Chondrocyte (in vitro differentiated cells): ENCODE results near the gene C5. TPM values are rescaled to one million over a fixed set of nuclear protein-coding genes. Genes with fewer than 3 reads are reported as not detected.

Experiments
- DNase-seq: peaks from one replicate; pipeline ENCODE4 v3.0.0; 2021; ENCODE audit warnings: mixed read lengths, low spot score
- H3K27ac Mint-ChIP-seq: one replicate; pipeline ENCODE4 v1.8.0; 2021; ENCODE audit warnings: mild to moderate bottlenecking, moderate library complexity, mixed read lengths; ENCODE audit not compliant: unreplicated experiment
- H3K27me3 Mint-ChIP-seq: 2 replicates; pipeline ENCODE4 v1.8.0; 2021; ENCODE audit warnings: low read depth, mixed read lengths
- H3K36me3 Mint-ChIP-seq: 2 replicates; pipeline ENCODE4 v1.8.0; 2021; ENCODE audit warnings: low read depth, mixed read lengths
- H3K4me1 Mint-ChIP-seq: 2 replicates; pipeline ENCODE4 v1.8.0; 2021; ENCODE audit warnings: low read depth, mild to moderate bottlenecking, mixed read lengths
- H3K4me3 Mint-ChIP-seq: one replicate; pipeline ENCODE4 v1.8.0; 2021; ENCODE audit warnings: mild to moderate bottlenecking, moderate library complexity, mixed read lengths; ENCODE audit not compliant: unreplicated experiment
- H3K9me3 Mint-ChIP-seq: 2 replicates; pipeline ENCODE4 v1.8.0; 2021; ENCODE audit warnings: low read depth, mixed read lengths
- total RNA-seq: library from RNA; stranded (reverse); gene quantifications from 3 replicates; pipeline ENCODE4 v1.2.1, GENCODE V29; 2021
- TF ChIP-seq, protein P1 (sequence below): fragments of 200-600 bp; sonication (generic); IDR thresholded peaks from 2 replicates; pipeline ENCODE4 v1.5.0; 2021; ENCODE audit warnings: antibody characterized with exemption, mild to moderate bottlenecking, moderate library complexity

Gene C5
- total RNA-seq, 1 donor from 2014 or later = 3.0 TPM

DNA sequence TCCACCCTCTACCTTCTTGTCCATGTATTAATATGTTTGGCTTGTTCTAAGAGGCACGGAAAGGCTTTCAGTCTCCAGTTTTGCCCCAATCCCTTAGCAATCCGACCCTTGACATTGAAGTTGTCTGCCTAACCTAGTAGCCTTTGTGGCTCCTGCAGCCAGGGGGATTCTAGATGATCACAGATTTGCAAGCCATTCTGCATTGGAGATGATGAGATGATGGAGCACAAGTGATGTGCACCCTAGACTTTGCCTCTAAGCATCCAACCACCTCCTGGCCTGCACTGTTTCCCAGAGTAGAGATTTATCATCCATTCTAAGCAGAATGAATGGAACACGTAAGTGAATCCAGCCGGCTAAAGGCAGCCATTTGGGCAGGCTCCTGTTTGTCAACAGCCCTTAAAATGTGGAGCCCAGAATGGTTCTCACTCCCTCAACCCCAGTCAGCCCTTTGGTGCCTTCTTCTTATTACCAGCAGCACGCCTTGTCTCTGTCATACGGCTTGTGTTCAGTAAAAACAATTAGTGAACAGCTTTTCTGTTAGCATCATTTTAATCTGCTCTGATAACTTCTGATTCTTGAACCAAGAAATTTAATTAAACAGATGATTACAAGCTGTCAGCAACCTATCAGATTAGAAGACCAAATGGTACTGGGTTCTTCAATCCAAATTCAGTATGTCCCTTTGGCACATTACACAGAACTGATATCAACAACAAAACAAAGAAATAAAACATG lies 117.8 kb downstream of the C5 start:
- Mint-ChIP-seq H3K9me3 (no peaks in the 10 kb centered on the region), H3K27ac (peak overlapping the region; percentile 100), H3K36me3 (no peaks in the 10 kb centered on the region), H3K27me3 (no peaks in the 10 kb centered on the region), H3K4me3 (no peak overlapping the region), H3K4me1 (peaks cover 90% of the 10 kb centered on the region)
- TF ChIP-seq, protein P1, sequence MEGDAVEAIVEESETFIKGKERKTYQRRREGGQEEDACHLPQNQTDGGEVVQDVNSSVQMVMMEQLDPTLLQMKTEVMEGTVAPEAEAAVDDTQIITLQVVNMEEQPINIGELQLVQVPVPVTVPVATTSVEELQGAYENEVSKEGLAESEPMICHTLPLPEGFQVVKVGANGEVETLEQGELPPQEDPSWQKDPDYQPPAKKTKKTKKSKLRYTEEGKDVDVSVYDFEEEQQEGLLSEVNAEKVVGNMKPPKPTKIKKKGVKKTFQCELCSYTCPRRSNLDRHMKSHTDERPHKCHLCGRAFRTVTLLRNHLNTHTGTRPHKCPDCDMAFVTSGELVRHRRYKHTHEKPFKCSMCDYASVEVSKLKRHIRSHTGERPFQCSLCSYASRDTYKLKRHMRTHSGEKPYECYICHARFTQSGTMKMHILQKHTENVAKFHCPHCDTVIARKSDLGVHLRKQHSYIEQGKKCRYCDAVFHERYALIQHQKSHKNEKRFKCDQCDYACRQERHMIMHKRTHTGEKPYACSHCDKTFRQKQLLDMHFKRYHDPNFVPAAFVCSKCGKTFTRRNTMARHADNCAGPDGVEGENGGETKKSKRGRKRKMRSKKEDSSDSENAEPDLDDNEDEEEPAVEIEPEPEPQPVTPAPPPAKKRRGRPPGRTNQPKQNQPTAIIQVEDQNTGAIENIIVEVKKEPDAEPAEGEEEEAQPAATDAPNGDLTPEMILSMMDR = no peak
- no peak for DNase-seq

DNA sequence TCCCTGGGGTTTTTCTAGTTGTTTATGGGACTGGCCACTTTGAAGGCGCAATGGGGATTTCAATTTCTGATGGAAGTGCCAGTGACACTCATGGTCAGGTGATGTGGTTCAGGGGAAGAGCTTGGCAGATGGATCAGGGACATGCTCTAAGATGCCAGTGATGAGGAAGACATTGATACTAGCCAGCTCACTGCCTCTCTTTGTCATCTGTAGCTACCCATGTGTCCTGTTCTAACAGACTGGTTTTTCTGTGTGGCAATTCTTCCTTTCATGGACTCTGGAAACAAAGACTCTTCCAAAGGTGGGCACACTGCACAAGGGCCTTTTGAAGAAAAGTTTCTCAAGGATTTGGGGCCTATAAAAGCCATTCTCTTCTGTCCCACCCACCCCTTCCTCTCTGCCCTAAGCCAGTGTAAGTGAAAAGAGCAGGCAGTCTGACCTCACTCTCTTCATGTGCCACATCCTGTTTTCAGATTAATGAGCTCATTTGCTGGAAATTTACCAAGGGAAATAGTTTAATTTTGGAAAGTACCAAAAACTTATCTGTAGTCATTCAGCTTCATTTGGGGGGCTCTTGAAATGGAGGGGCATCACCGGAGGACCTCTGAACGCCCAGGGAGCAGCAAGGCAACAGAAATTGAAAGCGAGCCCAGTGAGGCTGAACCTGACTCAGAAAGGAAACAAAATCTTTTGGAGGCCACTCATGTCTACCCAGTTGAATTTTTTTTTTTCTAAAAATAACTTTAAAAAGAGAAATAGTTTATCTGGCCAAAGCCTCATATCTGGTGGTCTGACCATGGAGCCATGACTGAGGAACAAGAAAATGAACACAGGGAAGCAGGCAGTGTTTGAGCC lies 118.6 kb downstream of the C5 start:
- Mint-ChIP-seq H3K27ac (peak overlapping the region; percentile 100), H3K36me3 (no peaks in the 10 kb centered on the region), H3K4me1 (peaks cover 88% of the 10 kb centered on the region), H3K9me3 (no peaks in the 10 kb centered on the region), H3K27me3 (no peaks in the 10 kb centered on the region), H3K4me3 (peak overlapping the region; percentile 34)
- TF ChIP-seq, protein P1 = no peak
- no peak for DNase-seq

DNA sequence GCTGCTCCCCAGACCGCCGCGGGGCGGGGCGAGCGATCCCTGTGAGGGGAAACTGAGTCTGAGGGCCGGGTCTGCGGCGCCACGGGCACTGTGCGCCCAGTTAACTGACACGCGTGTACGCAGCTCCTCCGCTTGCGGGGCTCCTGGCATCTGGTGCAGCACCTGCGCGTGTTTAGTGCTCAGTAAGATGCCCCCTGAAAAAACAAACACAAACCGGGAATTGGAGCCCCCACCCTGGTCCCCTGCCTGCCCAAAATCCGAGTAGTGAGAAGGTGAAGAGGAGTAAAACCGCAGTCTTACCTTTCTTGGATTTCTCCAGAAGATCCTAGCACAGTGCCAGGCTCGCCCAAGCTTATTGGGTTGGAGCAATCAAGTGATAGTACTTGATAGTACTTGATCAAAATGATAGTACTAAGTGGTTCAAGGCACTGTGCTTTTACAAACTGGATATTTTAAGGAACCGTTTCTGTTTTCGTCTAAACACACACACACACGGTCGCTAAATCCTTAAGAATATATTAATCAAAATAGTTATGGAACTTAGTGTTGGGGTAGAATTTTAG lies 120.8 kb downstream of the C5 start:
- Mint-ChIP-seq H3K27me3 (no peaks in the 10 kb centered on the region), H3K27ac (peak overlapping the region; percentile 54), H3K4me1 (peaks cover 88% of the 10 kb centered on the region)

DNA sequence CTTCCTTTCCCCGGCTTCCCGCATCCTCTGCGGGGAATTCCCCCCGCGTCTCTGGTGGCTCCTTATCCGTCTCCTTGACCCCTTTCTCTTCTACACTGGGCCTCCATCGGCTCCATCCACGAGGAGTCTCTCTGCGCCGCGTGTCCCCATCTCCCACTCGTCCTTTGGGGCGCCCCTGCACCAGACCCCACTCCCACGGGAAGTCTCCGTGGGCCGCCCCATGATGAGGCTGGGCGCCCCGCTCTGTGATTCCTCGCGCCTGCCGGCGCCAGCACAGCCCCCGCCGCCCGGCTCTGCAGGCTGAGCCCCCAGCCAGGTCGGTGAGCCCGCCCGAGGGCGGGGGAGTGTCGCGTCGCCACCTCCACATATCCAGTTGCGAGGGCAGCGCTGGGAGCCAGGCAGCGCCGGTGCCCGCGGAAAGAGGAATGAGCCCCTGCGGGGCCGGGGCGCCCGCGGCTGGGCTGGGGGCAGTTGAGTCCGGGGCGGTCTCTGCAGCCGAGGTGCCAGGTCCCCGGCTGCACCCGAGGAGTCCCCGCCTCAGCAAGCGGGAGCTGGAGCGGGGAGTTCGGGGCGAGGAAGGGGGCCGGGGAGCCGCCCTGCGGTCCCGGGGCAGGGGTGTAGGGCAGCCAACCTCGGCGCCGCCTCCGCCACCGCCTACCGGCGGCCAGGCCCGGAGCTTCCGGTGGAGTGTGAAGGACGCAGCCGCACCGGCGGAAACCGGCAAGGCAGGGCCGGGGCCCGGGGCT lies 121.4 kb downstream of the C5 start:
- H3K4me3 Mint-ChIP-seq = no peak overlapping the region
- DNase-seq = no peak
- H3K27me3 Mint-ChIP-seq = no peaks in the 10 kb centered on the region
- peaks cover 88% of the 10 kb centered on the region for H3K4me1 Mint-ChIP-seq
- H3K36me3 Mint-ChIP-seq = no peaks in the 10 kb centered on the region
- H3K9me3 Mint-ChIP-seq = no peaks in the 10 kb centered on the region
- H3K27ac Mint-ChIP-seq = peak overlapping the region; percentile 86
- TF ChIP-seq, protein P1 = peak; percentile 53

More for the DNA sequence above, 120.8 kb downstream of the C5 start:
- Mint-ChIP-seq H3K36me3 (no peaks in the 10 kb centered on the region), H3K4me3 (no peak overlapping the region), H3K9me3 (no peaks in the 10 kb centered on the region)
- DNase-seq = no peak
- TF ChIP-seq, protein P1 = no peak
